ENCODE data around the gene C14orf180.

Gene C14orf180

DNA sequence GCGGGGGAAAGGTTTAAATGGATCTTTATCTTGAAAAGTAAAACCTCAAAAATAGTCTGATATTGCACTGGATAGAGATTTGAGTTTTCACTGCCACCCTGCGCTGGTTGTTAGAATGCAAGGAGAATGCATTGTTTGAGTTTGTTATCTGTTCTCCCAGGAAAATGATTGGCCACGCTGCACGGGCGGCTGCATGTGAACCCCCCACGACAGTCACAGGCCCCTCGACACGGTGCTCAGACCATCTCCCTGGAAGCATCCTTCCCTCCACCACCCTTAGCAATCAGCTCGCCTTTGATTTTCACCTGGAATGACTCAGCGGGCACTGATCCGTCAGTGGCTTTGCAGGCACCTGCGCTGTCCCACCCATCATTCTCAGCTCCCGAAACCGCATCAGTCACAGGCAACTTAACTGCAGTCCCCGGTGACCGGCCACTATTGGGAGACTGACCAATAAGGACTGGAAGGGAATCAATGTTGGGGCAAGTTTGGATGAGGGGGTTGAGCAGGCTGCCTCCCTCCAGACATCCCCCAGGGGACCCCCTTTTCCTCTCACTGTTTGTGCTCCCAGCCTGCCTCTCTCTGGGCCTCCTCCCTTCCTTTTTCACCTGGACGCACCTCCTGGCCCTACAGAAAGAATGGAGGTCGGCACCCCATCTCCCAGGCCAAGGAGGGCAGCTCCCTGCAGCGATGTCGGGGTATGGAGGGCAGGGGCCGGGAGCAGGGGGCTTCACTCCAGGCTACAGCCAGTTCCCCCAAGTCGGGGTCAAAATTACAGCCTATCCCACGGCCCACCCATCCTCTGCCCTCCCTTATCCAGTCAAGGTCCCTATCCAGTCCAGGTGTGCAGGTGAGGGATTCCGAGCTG is 28.5 kb upstream of the C14orf180 start:
- Histone ChIP-seq H3K27ac (ENCODE audit: low read depth, low read length, severe bottlenecking) (no peak overlapping the region), H3K4me3 (ENCODE audit: extremely low read depth, insufficient read depth, low read length, poor library complexity, severe bottlenecking) (no peak overlapping the region), H3K36me3 (ENCODE audit: control insufficient read depth, insufficient read depth, low read length) (no peaks in the 10 kb centered on the region), H3K4me1 (ENCODE audit: control insufficient read depth, insufficient read depth, low read length, poor library complexity, severe bottlenecking) (no peaks in the 10 kb centered on the region), H3K9me3 (ENCODE audit: control insufficient read depth, low read length) (no peaks in the 10 kb centered on the region)
- WGBS, 2 experiments (ENCODE audit: insufficient coverage in 2 of 2), result 89 to 94% methylated on average over 16 to 20 of the region's 24 CpGs

DNA sequence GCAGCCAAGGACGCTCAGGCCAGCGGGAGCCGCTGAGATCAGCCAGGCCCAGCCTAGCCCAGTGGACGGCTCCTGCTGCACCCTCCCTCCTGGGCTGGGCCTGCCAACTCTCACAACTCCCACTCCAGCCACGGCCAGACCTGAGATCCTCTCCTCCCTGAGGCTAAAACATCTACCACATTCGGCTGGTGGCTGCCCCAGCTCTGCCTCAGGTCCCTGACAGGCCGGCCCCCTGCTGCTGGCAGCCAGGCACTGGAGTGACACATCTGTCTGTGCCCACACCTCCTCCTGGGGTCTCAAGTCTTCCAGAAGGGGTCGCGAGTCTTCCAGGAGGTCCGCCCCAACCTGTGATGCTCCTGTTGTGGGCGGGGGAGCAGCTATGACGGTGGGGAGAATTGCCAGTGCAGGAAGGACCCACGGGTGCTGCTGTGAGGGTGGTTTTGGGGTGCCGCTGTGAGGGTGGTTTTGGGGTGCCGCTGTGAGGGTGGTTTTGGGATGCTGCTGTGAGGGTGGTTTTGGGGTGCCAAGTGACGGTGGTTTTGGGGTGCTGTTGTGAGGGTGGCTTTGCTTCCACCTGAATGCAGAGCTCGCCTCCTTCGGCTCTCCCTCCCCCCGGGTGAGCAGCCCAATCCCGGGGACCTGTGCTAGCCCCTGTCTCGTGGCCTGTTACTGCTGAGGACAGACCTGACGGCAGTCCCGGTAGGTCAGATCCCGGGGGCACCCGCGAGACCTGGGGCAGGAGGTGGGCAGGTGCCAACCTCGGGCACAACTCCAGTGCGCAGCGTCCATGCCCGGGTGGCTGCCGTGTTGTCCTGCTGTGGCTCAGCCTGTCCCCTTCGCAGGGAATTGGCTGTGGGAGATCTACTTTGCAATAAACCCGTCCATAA is 27.5 kb upstream of the C14orf180 start:
- 87 to 94% methylated on average over 26 to 29 of the region's 33 CpGs for WGBS, 2 experiments (ENCODE audit: insufficient coverage in 2 of 2)
- Histone ChIP-seq H3K4me1 (ENCODE audit: control insufficient read depth, insufficient read depth, low read length, poor library complexity, severe bottlenecking) (no peaks in the 10 kb centered on the region), H3K27ac (ENCODE audit: low read depth, low read length, severe bottlenecking) (no peak overlapping the region), H3K9me3 (ENCODE audit: control insufficient read depth, low read length) (no peaks in the 10 kb centered on the region), H3K36me3 (ENCODE audit: control insufficient read depth, insufficient read depth, low read length) (no peaks in the 10 kb centered on the region), H3K4me3 (ENCODE audit: extremely low read depth, insufficient read depth, low read length, poor library complexity, severe bottlenecking) (no peak overlapping the region)

DNA sequence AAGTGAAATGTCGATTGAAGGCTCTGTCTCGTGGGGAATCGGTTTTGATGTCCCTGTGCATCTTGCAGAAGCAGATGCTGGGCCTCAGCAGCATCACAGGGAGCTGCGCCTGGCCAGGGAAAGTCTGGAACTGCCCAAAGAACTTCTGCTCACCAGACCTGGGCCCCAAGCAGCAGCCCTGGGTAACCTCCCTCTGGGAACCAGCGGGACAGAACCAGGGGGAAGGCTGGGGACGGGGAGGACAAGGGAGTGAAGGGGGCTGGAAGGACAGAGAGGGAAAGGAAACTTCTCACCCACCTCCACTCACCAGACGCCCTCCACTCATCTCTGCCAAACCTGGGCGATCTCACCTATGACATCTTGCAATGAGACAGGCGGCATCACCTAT is 26.8 kb upstream of the C14orf180 start:
- no peaks in the 10 kb centered on the region for H3K9me3 ChIP-seq (ENCODE audit: control insufficient read depth, low read length)

DNA sequence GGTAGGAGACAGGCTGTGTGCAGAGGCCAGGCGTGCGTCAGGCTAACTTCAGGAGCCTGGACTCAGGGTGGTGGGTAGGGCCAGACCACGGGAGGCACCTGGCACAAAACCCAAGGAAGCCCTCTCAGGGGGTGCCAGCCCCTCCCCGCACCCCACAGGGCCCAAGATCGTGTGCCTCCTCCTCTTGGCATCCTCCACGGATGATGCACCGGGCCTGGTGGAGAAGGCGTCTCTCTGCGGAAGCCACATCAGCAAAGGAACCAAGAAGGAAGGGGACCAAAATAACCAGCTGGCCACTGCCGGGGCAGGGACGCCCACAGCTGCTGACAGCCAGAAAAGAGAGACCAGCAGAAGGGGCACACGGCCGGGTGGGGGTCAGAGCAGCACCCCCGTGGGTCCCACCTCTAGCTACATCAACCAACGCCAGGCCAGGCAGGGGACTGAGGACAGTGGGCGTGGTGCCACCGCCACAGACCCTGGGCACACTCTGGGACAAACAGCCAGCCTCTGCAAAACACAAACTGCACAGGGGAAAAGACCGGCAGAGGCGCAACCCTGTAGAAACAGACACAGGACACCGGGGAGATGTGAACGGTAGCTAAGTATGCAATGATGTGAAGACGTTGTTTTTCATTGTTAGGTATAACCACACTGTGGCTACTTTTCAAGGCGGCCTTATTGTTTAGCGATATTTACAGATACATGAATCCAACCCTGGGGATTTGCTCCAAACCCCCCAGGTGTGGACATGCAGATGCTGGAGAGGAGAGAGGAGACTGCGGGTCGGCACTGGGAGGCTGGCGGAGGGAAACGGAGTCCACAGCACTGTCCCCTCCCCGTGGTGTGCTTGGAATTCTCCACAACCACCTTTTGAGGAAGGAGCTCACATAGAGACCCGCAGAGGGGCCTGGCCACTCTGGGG is 26.1 kb upstream of the C14orf180 start:
- Histone ChIP-seq H3K9me3 (ENCODE audit: control insufficient read depth, low read length) (no peaks in the 10 kb centered on the region), H3K4me1 (ENCODE audit: control insufficient read depth, insufficient read depth, low read length, poor library complexity, severe bottlenecking) (no peaks in the 10 kb centered on the region), H3K27ac (ENCODE audit: low read depth, low read length, severe bottlenecking) (no peak overlapping the region), H3K36me3 (ENCODE audit: control insufficient read depth, insufficient read depth, low read length) (no peaks in the 10 kb centered on the region), H3K4me3 (ENCODE audit: extremely low read depth, insufficient read depth, low read length, poor library complexity, severe bottlenecking) (no peak overlapping the region)
- WGBS, 2 experiments (ENCODE audit: insufficient coverage in 2 of 2), result 91 to 92% methylated on average over 16 to 28 of the region's 30 CpGs

More for the DNA sequence above, 26.8 kb upstream of the C14orf180 start:
- Histone ChIP-seq H3K27ac (ENCODE audit: low read depth, low read length, severe bottlenecking) (no peak overlapping the region), H3K4me1 (ENCODE audit: control insufficient read depth, insufficient read depth, low read length, poor library complexity, severe bottlenecking) (no peaks in the 10 kb centered on the region), H3K36me3 (ENCODE audit: control insufficient read depth, insufficient read depth, low read length) (no peaks in the 10 kb centered on the region), H3K4me3 (ENCODE audit: extremely low read depth, insufficient read depth, low read length, poor library complexity, severe bottlenecking) (no peak overlapping the region)
- WGBS, 2 experiments (ENCODE audit: insufficient coverage in 2 of 2), result 81 to 87% methylated on average over 6 of the region's 9 CpGs

DNA sequence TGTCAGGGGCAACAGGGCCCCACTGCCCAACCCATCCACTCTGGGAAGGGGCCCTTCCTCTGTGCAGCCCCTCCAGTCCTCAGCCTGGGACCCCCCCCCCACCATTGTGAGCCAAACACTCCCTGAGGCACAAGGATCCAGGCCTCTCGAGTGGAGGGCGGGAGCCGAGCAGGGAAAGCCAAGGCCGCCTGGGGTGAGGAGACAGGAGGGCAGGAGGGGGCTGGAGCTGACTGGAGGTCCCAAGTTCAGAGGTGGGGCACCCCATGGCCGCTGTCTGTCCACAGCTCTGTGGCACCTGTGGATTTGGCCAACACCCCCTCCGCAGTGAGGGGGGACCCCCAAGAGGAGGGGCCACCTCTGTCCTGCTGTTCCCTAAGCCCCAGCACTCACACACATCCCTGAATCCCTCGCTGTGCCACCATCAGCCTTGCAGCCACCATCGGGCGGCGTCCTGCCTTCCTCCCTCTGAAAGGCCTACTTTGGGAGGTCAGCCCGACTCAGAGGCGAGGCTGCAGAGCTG is 25.4 kb upstream of the C14orf180 start:
- Histone ChIP-seq H3K36me3 (ENCODE audit: control insufficient read depth, insufficient read depth, low read length) (no peaks in the 10 kb centered on the region), H3K27ac (ENCODE audit: low read depth, low read length, severe bottlenecking) (no peak overlapping the region), H3K4me1 (ENCODE audit: control insufficient read depth, insufficient read depth, low read length, poor library complexity, severe bottlenecking) (no peaks in the 10 kb centered on the region), H3K4me3 (ENCODE audit: extremely low read depth, insufficient read depth, low read length, poor library complexity, severe bottlenecking) (no peak overlapping the region), H3K9me3 (ENCODE audit: control insufficient read depth, low read length) (no peaks in the 10 kb centered on the region)
- WGBS, 2 experiments (ENCODE audit: insufficient coverage in 2 of 2), result 91 to 92% methylated on average over 6 to 7 of the region's 12 CpGs

DNA sequence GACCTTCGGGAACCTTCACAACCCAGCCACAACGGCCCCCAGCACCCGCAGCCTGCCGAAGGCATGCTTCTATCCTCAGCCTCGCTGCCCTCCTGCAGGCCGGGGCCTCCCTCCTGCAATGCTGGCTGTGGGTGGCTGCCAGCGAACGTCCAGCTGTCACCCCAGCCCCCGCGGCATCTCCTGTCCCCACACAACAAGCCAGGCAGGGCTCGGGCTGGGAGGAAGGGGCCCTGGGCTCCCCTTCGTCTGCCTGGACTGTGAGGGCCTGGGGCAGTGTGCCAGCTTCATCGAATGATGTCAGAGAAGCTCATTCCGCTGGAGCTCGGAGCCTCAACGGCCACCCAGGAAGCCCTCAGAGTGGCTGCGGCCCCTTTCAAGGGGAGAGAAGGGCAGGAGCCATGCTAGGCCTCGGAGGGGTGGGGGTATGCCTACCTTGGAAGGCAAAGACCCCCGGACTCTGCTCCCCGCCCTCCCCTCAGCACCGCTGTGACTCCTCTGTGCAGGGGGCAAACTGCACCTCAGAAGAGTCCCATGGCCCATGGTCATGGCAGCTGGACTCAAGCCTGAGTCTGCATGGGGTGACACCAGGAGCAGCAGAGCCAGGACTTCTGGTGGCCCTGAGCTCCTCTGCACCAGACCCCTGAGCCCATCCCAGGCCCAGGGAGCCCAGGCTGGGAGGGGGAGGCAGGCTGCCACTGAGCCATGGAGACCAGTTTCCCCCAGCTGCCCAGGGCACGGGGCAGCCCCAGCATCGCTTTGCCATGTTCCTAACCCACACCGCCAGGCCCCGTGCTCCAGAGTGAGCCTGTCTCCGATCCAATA is 24.7 kb upstream of the C14orf180 start:
- 88 to 95% methylated on average over 23 to 24 of the region's 26 CpGs for WGBS, 2 experiments (ENCODE audit: insufficient coverage in 2 of 2)
- Histone ChIP-seq H3K27ac (ENCODE audit: low read depth, low read length, severe bottlenecking) (no peak overlapping the region), H3K9me3 (ENCODE audit: control insufficient read depth, low read length) (no peaks in the 10 kb centered on the region)

DNA sequence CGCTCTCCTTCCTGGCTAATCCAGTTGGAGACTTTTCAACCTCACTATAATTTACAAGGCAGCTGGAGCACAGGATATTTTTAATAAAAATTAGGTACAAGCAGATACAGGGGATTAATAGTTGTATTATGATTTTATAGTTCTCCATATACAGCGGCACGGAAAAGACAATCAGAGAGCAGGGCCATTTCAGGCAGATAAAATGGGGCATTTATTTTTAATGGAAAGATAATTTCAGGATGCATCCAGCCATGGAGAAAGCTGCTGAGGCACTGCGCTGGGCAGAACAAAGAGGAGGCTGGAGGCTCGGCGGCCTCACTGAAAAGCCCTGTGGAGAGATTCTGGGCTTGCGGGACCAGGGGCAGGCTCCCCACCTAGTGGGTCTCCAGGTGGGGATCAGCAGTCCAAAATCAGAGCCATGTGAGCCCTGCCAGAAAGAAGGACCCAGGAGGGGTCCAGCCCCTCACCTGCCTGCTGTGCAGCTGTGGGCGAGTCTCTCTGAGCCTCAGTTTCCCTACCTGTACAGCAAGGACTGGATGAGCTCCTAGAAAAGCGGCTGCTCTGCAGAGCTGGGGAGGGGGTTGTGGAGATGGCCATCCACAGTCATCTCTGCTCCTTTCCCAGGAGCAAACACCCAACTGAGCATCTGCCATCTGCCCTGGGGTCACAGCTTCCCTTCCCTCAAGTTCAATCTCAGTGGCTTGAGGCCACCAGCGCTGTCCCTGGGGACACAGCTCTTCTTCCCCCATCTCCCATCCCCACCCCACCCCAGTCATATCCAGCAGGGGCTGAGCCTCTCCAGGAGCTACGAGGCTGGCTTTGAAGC is 23.9 kb upstream of the C14orf180 start:
- Histone ChIP-seq H3K4me1 (ENCODE audit: control insufficient read depth, insufficient read depth, low read length, poor library complexity, severe bottlenecking) (no peaks in the 10 kb centered on the region), H3K9me3 (ENCODE audit: control insufficient read depth, low read length) (no peaks in the 10 kb centered on the region), H3K4me3 (ENCODE audit: extremely low read depth, insufficient read depth, low read length, poor library complexity, severe bottlenecking) (no peak overlapping the region), H3K36me3 (ENCODE audit: control insufficient read depth, insufficient read depth, low read length) (no peaks in the 10 kb centered on the region), H3K27ac (ENCODE audit: low read depth, low read length, severe bottlenecking) (no peak overlapping the region)
- 88 to 89% methylated on average over 8 to 9 of the region's 11 CpGs for WGBS, 2 experiments (ENCODE audit: insufficient coverage in 2 of 2)

More for the DNA sequence above, 24.7 kb upstream of the C14orf180 start:
- Histone ChIP-seq H3K4me1 (ENCODE audit: control insufficient read depth, insufficient read depth, low read length, poor library complexity, severe bottlenecking) (no peaks in the 10 kb centered on the region), H3K36me3 (ENCODE audit: control insufficient read depth, insufficient read depth, low read length) (no peaks in the 10 kb centered on the region), H3K4me3 (ENCODE audit: extremely low read depth, insufficient read depth, low read length, poor library complexity, severe bottlenecking) (no peak overlapping the region)

DNA sequence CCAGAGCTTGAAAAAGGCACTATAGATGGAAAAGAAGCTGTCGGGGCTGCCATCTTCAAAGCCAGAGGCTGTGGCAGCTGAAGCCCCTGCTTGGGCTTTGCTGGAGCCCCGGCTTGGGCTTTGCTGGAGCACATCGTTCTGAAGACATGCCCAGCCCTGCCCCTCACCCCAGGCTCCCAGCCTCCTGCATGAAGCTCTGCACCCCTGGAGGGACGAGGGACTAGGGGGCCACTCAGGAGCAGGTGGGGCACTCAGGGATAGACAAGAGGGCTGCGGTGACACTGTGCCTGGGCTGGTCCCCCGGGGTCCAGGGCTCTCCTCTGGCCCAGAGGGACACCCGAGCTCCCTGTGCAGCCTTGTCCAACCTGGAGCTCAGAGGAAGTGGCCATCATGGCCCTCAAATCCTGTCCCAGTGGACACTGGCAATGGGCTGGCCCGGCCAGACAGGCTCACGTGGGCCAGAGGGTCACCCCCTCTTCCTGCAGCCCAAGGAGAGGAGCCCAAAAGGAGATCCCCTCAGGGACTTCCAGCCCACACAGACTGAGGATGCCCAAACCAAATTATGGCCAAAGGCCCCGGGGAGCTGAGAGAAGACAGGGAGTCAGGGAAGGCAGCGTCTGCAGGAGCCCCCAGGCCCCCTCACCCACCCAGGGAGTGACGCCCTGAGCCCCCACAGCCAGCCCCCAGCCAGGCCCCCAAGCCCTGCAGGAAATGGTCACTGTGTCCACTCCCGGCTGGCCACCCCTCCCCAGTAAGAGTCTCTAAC is 23.1 kb upstream of the C14orf180 start:
- Histone ChIP-seq H3K4me1 (ENCODE audit: control insufficient read depth, insufficient read depth, low read length, poor library complexity, severe bottlenecking) (no peaks in the 10 kb centered on the region), H3K9me3 (ENCODE audit: control insufficient read depth, low read length) (no peaks in the 10 kb centered on the region), H3K27ac (ENCODE audit: low read depth, low read length, severe bottlenecking) (no peak overlapping the region), H3K4me3 (ENCODE audit: extremely low read depth, insufficient read depth, low read length, poor library complexity, severe bottlenecking) (no peak overlapping the region), H3K36me3 (ENCODE audit: control insufficient read depth, insufficient read depth, low read length) (no peaks in the 10 kb centered on the region)
- 88 to 89% methylated on average over 10 of the region's 13 CpGs for WGBS, 2 experiments (ENCODE audit: insufficient coverage in 2 of 2)
